C4-2B (cell line): ENCODE results near the gene FBXO8.

Experiments used
- ZFX ChIP-seq: fragments of 450-650 bp; IDR thresholded peaks from 2 replicates; pipeline ENCODE4 v1.6.1; 2017
- TF ChIP-seq, protein P1 (sequence below): fragments of 450-650 bp; conservative IDR thresholded peaks from 2 replicates; pipeline ENCODE4 v1.5.1; 2017; ENCODE audit warnings: mild to moderate bottlenecking

DNA sequence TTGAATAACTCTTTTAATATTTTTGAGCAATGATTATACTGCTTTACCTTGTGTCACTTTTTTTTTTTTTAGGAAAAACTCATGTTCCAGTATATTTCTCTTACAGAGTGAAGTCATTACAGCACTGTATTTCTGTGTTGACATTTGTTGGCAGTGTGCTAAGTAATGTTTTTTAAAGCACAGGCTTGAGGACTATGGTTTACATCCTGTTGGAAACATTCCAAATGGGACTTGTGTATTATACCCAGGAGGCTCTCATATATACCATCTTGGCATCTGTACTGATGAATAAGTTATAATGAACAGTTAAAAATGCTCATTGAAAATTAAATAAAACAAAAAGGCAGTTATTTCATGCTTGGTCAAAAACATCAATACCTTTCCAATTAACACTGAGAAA is 34.1 kb upstream of the FBXO8 start:
- TF ChIP-seq, protein P1, sequence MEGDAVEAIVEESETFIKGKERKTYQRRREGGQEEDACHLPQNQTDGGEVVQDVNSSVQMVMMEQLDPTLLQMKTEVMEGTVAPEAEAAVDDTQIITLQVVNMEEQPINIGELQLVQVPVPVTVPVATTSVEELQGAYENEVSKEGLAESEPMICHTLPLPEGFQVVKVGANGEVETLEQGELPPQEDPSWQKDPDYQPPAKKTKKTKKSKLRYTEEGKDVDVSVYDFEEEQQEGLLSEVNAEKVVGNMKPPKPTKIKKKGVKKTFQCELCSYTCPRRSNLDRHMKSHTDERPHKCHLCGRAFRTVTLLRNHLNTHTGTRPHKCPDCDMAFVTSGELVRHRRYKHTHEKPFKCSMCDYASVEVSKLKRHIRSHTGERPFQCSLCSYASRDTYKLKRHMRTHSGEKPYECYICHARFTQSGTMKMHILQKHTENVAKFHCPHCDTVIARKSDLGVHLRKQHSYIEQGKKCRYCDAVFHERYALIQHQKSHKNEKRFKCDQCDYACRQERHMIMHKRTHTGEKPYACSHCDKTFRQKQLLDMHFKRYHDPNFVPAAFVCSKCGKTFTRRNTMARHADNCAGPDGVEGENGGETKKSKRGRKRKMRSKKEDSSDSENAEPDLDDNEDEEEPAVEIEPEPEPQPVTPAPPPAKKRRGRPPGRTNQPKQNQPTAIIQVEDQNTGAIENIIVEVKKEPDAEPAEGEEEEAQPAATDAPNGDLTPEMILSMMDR: no peak
- no peak for TF ChIP-seq ZFX
